GM12878 (cell line): ENCODE data around the gene IGFBP2. TPM values are rescaled to one million over a fixed set of nuclear protein-coding genes. Genes with fewer than 3 reads are reported as not detected.

Experiments used
- ATAC-seq: fragments of 200-7000 bp; cut with Tn5 transposase; 3 replicates; pipeline ENCODE4 v1.9.1; 2020; ENCODE audit warnings: mild to moderate bottlenecking, moderate library complexity
- BruUV-seq: library from RNA; stranded (reverse); fragments of 400-500 nt; replicated peaks from 2 replicates; lab custom pipeline; 2021; lab: Mats Ljungman, UMichigan
- CTCF ChIA-PET: fragments of 300-600 bp; sonication (Branson Sonifier 250); formaldehyde crosslinking; extraction: SDS; loops from one replicate; lab custom pipeline; 2021; ENCODE audit warnings: inconsistent platforms; lab: Yijun Ruan, JAX
- POLR2A ChIA-PET: fragments of 350-600 bp; formaldehyde crosslinking; extraction: SDS; loops from one replicate; lab custom pipeline; 2021; ENCODE audit warnings: inconsistent platforms; lab: Charles Lee
- RAD21 ChIA-PET: fragments of 300-600 bp; sonication (Branson Sonifier 250); formaldehyde crosslinking; loops from one replicate; lab custom pipeline; 2023; ENCODE audit warnings: antibody characterized with exemption; ENCODE audit not compliant: unreplicated experiment; lab: Charles Lee
- SMC1A ChIA-PET: fragments of 300-600 bp; sonication (Branson Sonifier 250); formaldehyde crosslinking; loops from one replicate; lab custom pipeline; 2023; ENCODE audit not compliant: unreplicated experiment, uncharacterized antibody; lab: Charles Lee
- DNase-seq: peaks from one replicate; pipeline ENCODE4 v3.0.0-alpha.2; 2011; ENCODE audit warnings: low read depth, low spot score
- FAIRE-seq: peaks from 3 replicates; lab custom pipeline; 2011; peaks lifted over from hg19 to GRCh38; lab: Jason Lieb, UNC
- H2AFZ ChIP-seq: 2 replicates; pipeline ENCODE4 v1.6.0; 2011; ENCODE audit warnings: low read depth, low read length, control low read depth; ENCODE audit not compliant: control insufficient read depth
- H3K27ac ChIP-seq: 2 replicates; pipeline ENCODE4 v1.5.1; 2011; ENCODE audit warnings: control low read depth; ENCODE audit not compliant: control insufficient read depth, insufficient read depth
- H3K27me3 ChIP-seq, 2 experiments: replicated peaks in 1 of 2; 2 replicates each; pipeline versions ENCODE4 v1.6.0 to v1.6.1; 2011; ENCODE audit warnings: low read length in 1 of 2; ENCODE audit not compliant: control insufficient read depth in 2 of 2, insufficient read depth in 2 of 2
- H3K36me3 ChIP-seq, 2 experiments: 2 replicates each; pipeline ENCODE4 v1.5.1; 2011; ENCODE audit warnings: low read length in 1 of 2; ENCODE audit not compliant: control insufficient read depth in 2 of 2, insufficient read depth in 2 of 2
- H3K4me1 ChIP-seq: 2 replicates; pipeline ENCODE4 v1.6.1; 2011; ENCODE audit warnings: mild to moderate bottlenecking, low read length, moderate library complexity, mixed read lengths; ENCODE audit not compliant: control insufficient read depth, insufficient read depth
- H3K4me2 ChIP-seq: 2 replicates; pipeline ENCODE4 v1.6.0; 2011; ENCODE audit warnings: control low read depth; ENCODE audit not compliant: control insufficient read depth, insufficient read depth
- H3K4me3 ChIP-seq: fragments of 200-600 bp; sonication (generic); 2 replicates; pipeline ENCODE4 v1.5.1; 2016
- H3K79me2 ChIP-seq: 2 replicates; pipeline ENCODE4 v1.6.0; 2011; ENCODE audit warnings: low read length; ENCODE audit not compliant: control insufficient read depth, insufficient read depth
- H3K9ac ChIP-seq: 2 replicates; pipeline ENCODE4 v1.8.0; 2011; ENCODE audit warnings: low read length, control low read depth, mixed read lengths; ENCODE audit not compliant: control insufficient read depth, insufficient read depth
- H3K9me3 ChIP-seq: replicated peaks from 3 replicates; pipeline ENCODE4 v1.5.1; 2011; ENCODE audit warnings: mild to moderate bottlenecking, low read length; ENCODE audit not compliant: control insufficient read depth, insufficient read depth
- H4K20me1 ChIP-seq: 2 replicates; pipeline ENCODE4 v1.6.0; 2011; ENCODE audit not compliant: control insufficient read depth, insufficient read depth
- BMI1 ChIP-seq: fragments of 450-650 bp; IDR thresholded peaks from 2 replicates; pipeline ENCODE4 v1.6.1; 2016; ENCODE audit warnings: mild to moderate bottlenecking, moderate library complexity, borderline replicate concordance
- BRCA1 ChIP-seq: IDR thresholded peaks from 2 replicates; pipeline ENCODE4 v1.6.1; 2011; ENCODE audit warnings: low read depth, low read length, improper control_type of control experiment
- CEBPB ChIP-seq, 2 experiments: fragments of 150-350 bp in 1 of 2; IDR thresholded peaks; 2 replicates each; pipeline ENCODE4 v1.6.1; 2012 to 2014; ENCODE audit warnings: low read depth in 2 of 2, low read length in 2 of 2, borderline replicate concordance in 1 of 2, inconsistent platforms in 1 of 2
- CREB1 ChIP-seq: IDR thresholded peaks from 2 replicates; pipeline ENCODE4 v1.6.1; 2012; ENCODE audit warnings: low read depth, mild to moderate bottlenecking, inconsistent platforms
- EED ChIP-seq: sonication (generic); IDR thresholded peaks from 2 replicates; pipeline ENCODE4 v1.6.1; 2016; ENCODE audit warnings: antibody characterized with exemption, low read depth
- JUND ChIP-seq: IDR thresholded peaks from 2 replicates; pipeline ENCODE4 v1.6.1; 2012; ENCODE audit warnings: low read depth, mild to moderate bottlenecking, low read length, improper control_type of control experiment, moderate library complexity
- MTA2 ChIP-seq: fragments of 450-650 bp; IDR thresholded peaks from 2 replicates; pipeline ENCODE4 v1.6.1; 2016; ENCODE audit warnings: low read depth, mild to moderate bottlenecking, moderate library complexity
- NBN ChIP-seq: fragments of 450-650 bp; IDR thresholded peaks from 2 replicates; pipeline ENCODE4 v1.6.1; 2016
- NFXL1 ChIP-seq: fragments of 450-650 bp; IDR thresholded peaks from 2 replicates; pipeline ENCODE4 v1.6.1; 2017; ENCODE audit warnings: antibody characterized with exemption, mild to moderate bottlenecking, borderline replicate concordance
- NR2C2 ChIP-seq: IDR thresholded peaks from 2 replicates; pipeline ENCODE4 v1.6.1; 2011; ENCODE audit warnings: borderline replicate concordance, low read depth; ENCODE audit not compliant: control insufficient read depth, insufficient read length
- PAX8 ChIP-seq: fragments of 450-650 bp; IDR thresholded peaks from 2 replicates; pipeline ENCODE4 v1.6.1; 2017; ENCODE audit warnings: mild to moderate bottlenecking, moderate library complexity
- RCOR1 ChIP-seq: conservative IDR thresholded peaks from 2 replicates; pipeline ENCODE4 v1.6.1; 2012; ENCODE audit warnings: low read depth, low read length, improper control_type of control experiment
- SREBF2 ChIP-seq: IDR thresholded peaks from 2 replicates; pipeline ENCODE4 v1.6.1; 2012; ENCODE audit warnings: mild to moderate bottlenecking, low read length
- SUPT20H ChIP-seq: IDR thresholded peaks from 2 replicates; pipeline ENCODE4 v1.6.1; 2011; ENCODE audit warnings: low read depth, mild to moderate bottlenecking, low read length, moderate library complexity, borderline replicate concordance; ENCODE audit not compliant: control insufficient read depth
- TARDBP ChIP-seq: IDR thresholded peaks from 2 replicates; pipeline ENCODE4 v1.6.1; 2016; ENCODE audit warnings: borderline replicate concordance
- TCF7 ChIP-seq: IDR thresholded peaks from 2 replicates; pipeline ENCODE4 v1.6.1; 2014; ENCODE audit warnings: antibody characterized with exemption, borderline replicate concordance
- ZBTB33 ChIP-seq: fragments of 450-650 bp; IDR thresholded peaks from 2 replicates; pipeline ENCODE4 v1.6.1; 2017; ENCODE audit warnings: mild to moderate bottlenecking
- WGBS: methylation state at CpG from one replicate; pipeline ENCODE4 v1.1.6; 2016; ENCODE audit warnings: low lambda C conversion rate; ENCODE audit not compliant: insufficient replicate concordance, insufficient coverage; ENCODE audit errors: missing lambda C conversion rate; 5-methylcytosine and 5-hydroxymethylcytosine counted together
- in situ Hi-C: fragments of 300-500 bp; cut with MboI; formaldehyde crosslinking; loops from 9 replicates; pipeline ENCODE4 v1.14.3; 2018; ENCODE audit warnings: mixed read lengths
- intact Hi-C: fragments of 100-400 bp; cut with micrococcal nuclease; formaldehyde crosslinking; loops from one replicate; pipeline ENCODE4 v1.14.2; 2022; ENCODE audit not compliant: unreplicated experiment
- polyA plus RNA-seq, 11 experiments: library from polyadenylated mRNA; depleted of rRNA in 4 of 11; unstranded in 6 of 11; stranded (reverse) in 5 of 11; fragments of >200 nt; fragmentation: Nextera tagmentation in 4 of 11; fragmentation: Illumina TruSeq in 1 of 11; extraction: Ambion mirVana in 4 of 11; extraction: Trizol in 1 of 11; gene quantifications; 1 replicate in 1 of 11; 2 replicates in 10 of 11; pipeline versions ENCODE4 v1.2.1 to v1.2.3, GENCODE V29; 2011 to 2016; ENCODE audit warnings: inconsistent platforms in 2 of 11, missing spikeins in 2 of 11, low read depth in 1 of 11
- total RNA-seq, 4 experiments: library from RNA; depleted of rRNA in 3 of 4; stranded (reverse); fragments of >200 nt in 3 of 4; fragmentation: Illumina TruSeq in 1 of 4; extraction: Trizol in 1 of 4; gene quantifications; 2 replicates each; pipeline versions ENCODE4 v1.2.1 to v1.2.3, GENCODE V29; 2013 to 2021

The IGFBP2 gene
- total and polyA plus RNA-seq, 10 of the 15 experiments (the other 5 are each of a cell fraction or from before 2014, with no cell fraction given) = 0.11 to 1.5 (median 0.38) TPM; not detected in 5

GRCh38 chr2:216651351-216651881 is 18.2 kb downstream of the IGFBP2 start:
- no peak overlapping the region for H3K4me3 ChIP-seq
- H3K27ac ChIP-seq = no peak overlapping the region
- no TSS peak for BruUV-seq
- H3K36me3 ChIP-seq = no peaks in the 10 kb centered on the region
- H3K9ac ChIP-seq = no peak overlapping the region
- no peak for ATAC-seq
- intact Hi-C loops = no loop called here
- no peak for DNase-seq
- ChIA-PET POLR2A (interaction anchor here (0.7 to 1.4 kb wide), 3 partner anchors 12 to 592 kb away, joined by 3 to 7 read pairs (median 6); no protein-coding TSS in a partner anchor), SMC1A (interaction anchor here (0.6 to 2.6 kb wide), 2 partner anchors 12 to 15 kb away, joined by 3 to 13 read pairs; no protein-coding TSS in a partner anchor), CTCF (interaction anchor here (0.6 to 6.0 kb wide), 6 partner anchors 14 to 510 kb away, joined by 3 to 42 read pairs (median 4); no protein-coding TSS in a partner anchor), RAD21 (interaction anchor here (1.2 to 3.2 kb wide), 2 partner anchors 132 to 138 kb away, joined by 3 to 11 read pairs; no protein-coding TSS in a partner anchor)
- peak; percentile 13 for FAIRE-seq
- TF ChIP-seq RCOR1 = no peak
- TF ChIP-seq TCF7 = no peak
- no peak for TF ChIP-seq NBN
- no peak for TF ChIP-seq PAX8
- no peak for TF ChIP-seq EED
- no peak for TF ChIP-seq ZBTB33
- TF ChIP-seq BMI1 = no peak
- TF ChIP-seq JUND = no peak
- no peak for TF ChIP-seq NFXL1
- TF ChIP-seq CEBPB (IDR thresholded peaks at IDR 0.05; ENCODE audit: borderline replicate concordance in 1 of 2, low read depth in 2 of 2, low read length in 2 of 2) = no peak
- TF ChIP-seq SREBF2 = no peak
- no peak for TF ChIP-seq NR2C2
- no peak for TF ChIP-seq CREB1
- no peak for TF ChIP-seq BRCA1
- TF ChIP-seq MTA2 = no peak
- TF ChIP-seq TARDBP = no peak
- TF ChIP-seq SUPT20H = no peak
- in situ Hi-C loops = no loop called here
- no peaks in the 10 kb centered on the region; the same call in 2 of the 3 replicates for H3K9me3 ChIP-seq
- H2AFZ ChIP-seq = no peak overlapping the region
- H3K27me3 ChIP-seq = peaks cover 0 to 3% of the 10 kb centered on the region in 2 experiments; a peak in 1 of 4 replicates
- no peaks in the 10 kb centered on the region for H3K4me1 ChIP-seq
- H3K79me2 ChIP-seq = no peaks in the 10 kb centered on the region
- 73% methylated on average over 6 of the region's 6 CpGs for WGBS
- no peak overlapping the region for H3K4me2 ChIP-seq
- H4K20me1 ChIP-seq = no peaks in the 10 kb centered on the region
